Activated T-helper 1 cell treated with anti-CD3 and anti-CD28 coated beads, Interleukin-2, amount 50 U/mL, for 16 hours (primary cell): ENCODE measurements around the gene SSNA1.
A peak's percentile ranks its signal among the peaks of the same experiment; 100 is the strongest.

Source experiments
- DNase-seq, 2 donors: peaks; one replicate each; pipeline ENCODE4 v3.0.0-alpha.2; 2020; ENCODE audit warnings: low read depth in 1 of 2, low spot score in 1 of 2

SSNA1 gene

DNA sequence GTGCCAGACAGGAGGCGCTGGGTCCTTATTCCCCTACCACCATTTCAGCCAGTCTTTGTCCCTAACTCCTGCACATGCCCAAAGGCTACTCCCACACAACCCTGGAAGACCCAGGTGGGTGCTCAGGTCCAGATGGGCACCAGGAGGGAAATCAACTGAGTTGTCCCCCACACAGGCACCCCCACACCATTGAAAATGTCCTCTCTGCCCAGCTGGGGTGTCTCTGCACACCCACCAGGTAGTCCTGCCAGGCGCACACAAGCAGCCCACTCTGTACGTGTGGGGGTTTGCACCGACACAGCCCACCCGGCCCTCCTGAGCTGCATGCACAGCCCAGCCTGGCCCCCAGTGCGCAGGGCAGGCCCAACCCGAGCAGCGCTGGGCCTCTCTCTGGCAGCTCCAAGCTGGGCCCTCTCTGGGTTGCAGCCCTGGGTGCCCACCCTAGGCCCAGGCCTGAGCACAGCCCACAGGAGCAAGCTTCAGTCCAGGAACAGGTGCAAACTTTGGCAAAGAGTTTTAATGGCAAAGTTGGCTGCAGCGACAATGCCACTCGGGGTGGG lies 31.4 kb downstream of the SSNA1 start:
- no peak for DNase-seq

DNA sequence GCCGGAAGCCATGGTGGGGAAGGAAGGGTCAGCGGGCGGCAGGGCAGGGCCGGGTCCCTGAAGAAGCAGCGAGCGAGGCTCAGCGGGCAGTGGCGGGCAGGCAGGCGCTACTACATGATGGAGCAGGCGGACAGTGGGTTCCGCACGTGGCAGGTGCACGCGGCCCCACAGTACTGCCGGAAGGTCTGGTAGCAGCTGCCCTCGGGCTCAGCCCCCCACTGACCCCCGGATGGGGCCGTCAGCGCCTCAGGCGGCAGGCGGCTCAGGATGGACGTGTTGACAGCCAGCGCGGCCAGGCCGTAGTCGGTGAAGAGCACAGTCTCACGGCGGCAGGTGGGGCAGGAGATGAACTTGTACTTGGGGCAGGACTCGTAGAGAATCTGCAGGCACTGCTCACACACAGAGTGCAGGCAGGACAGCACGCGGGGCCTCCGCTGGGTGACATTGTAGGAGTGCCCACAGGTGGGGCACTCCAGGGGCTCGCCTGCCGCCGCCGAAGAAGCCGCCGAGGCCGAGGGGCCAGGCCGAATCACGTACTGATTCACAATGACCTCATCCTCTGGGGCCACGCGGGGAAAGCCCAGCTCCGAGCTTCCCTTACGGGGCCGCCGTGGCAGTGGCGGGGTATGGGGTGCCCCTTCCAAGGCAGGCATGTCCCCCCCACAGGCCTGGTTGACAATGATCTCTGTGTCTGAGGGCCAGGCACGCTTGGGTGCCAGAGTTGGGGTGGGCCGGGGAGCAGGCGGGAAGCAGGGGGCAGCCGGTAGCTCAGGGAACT lies 32.0 kb downstream of the SSNA1 start:
- no peak for DNase-seq

DNA sequence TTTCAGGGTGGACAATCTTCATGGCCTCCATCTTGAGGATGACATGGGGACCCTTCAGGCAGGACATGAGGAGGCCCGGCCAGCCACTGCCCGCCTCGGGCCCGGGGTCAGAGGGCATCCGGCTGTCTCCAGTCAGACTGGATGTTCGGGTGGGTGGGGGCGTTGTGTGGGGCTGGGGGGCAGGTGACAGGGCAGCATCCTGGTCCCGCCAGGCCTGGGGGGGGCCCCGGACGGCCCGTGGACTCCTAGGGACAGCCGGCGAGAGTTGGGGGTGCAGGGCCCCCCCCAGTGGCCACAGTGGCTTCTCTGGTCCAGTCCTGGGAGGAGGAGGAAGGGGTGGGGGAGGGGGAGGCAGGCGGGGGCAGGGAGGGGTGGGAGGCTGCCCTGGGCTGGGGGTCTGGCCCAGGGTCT lies 32.6 kb downstream of the SSNA1 start:
- no peak for DNase-seq

DNA sequence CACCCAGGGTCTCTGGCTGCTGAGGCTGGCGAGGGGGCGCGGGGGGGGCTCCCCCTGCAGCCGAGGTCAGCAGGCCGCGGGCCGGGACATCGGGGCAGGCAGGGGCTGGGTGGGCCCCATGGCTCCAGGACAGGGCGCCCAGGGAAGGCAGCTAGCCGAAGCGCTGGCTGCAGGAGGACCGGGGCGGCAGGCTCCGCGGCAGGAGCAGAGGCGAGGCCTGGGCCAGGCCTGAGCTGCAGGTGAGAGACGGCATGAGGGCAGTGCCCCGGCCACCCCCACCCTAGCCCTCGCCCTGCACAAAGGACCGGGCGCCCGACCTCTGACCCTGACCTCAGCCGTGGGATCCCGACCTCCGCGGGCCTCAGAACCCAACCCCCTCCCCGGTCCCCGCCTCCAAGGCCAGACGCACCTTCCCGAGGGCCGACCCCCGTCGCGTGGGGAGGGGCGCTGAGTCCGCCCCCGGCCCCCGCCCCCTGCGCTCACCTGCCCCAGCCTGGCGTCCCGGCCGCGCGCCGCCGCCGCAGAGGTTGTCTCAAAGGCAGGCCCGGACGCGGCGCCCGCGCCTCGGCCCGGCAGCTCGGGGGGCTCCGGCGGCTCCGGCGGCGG lies 33.1 kb downstream of the SSNA1 start:
- DNase-seq: no peak

DNA sequence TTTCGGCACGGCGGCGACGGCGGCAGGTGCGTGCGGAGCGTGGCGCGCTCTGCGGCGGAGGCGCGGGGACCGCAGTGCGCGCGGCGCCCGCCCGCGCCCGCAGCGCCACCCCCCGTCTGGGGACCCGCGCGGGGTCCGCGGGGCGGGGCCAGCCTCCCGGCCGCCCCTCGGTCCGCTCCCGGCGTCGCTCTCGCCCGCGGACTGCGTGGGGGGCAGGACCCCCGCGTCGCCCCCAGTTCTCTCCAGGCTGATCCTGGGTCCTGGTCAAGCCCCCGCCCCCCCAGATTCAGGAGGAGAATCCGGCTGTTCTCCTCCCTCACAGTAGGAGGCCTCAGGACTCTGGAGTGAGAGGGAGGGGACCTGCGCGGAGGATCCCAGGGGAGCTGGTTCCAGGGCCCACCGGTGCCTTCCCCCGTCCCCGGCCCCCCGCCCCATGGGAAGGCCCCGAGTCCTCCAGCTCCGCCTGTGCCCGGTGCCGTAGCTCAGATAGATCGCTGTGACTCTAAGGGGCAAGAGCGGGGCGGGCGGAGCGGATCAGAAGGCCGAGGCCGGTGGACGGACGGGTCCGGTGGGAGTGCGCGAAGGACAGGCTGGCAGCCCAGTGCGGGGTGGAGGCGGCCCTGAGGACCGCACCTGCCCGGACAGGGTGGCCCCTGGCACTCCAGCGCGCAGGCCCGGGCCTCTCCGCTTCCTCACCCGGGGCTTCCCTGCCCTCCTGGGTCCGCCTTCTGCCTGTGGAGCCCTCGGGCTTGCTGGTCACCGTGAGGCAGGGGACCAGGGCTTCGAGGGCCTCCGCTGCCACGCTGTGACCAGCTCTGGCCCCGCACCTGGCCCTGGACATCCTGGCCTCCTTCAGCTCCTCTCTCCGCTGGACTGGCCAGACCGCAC lies 34.0 kb downstream of the SSNA1 start, which contains the start of gene RNF208:
TSS of gene RNF208 (minus strand) at position 51 of the 888 bp plus-strand sequence. CDS start 1,028 bp downstream, outside the sequence.
- no peak for DNase-seq

DNA sequence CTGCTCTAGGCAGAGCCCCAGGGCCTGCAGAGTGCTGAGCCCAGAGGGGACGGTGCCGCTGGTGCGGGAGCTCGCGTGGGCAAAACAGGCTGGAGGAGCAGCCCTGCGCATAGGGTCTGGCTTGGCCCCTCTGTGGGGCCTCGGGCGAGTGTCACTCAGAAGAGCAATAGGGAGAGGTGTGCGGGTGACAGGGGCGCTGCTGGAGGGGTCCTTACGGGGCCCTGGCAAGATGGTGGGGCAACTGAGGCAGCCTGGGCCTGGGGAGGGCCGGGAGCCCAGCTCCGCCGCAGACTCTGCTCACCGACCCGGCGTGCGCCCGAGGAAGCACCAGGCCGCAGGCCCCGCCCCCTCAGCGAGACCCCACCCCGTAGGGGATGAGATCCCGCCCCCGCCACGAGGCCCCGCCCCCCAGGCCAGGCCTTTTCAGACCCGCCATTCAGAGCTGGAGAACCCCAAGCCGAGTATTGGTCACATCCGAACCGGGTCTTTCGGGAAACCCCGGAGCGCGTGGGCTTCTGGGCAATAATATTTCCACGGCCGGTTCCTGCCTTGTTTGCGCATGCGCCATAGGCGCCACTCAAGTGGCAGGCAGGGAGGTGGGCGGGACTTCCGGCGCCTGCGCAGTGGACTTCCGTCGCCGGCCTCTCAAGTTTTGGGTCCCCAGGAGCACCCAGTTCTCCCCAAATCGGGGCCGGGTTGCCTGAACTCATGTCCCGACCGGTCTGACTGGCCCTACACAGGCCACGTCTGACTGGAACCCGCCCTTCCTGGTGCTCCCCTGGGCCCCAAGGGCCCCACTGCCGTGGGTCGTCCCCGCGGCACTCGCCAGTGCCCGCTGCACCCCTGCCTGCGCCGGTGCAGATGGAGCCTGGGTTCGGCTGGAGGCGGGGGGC lies 34.8 kb downstream of the SSNA1 start:
- peak; percentile 93 to 98 for DNase-seq

DNA sequence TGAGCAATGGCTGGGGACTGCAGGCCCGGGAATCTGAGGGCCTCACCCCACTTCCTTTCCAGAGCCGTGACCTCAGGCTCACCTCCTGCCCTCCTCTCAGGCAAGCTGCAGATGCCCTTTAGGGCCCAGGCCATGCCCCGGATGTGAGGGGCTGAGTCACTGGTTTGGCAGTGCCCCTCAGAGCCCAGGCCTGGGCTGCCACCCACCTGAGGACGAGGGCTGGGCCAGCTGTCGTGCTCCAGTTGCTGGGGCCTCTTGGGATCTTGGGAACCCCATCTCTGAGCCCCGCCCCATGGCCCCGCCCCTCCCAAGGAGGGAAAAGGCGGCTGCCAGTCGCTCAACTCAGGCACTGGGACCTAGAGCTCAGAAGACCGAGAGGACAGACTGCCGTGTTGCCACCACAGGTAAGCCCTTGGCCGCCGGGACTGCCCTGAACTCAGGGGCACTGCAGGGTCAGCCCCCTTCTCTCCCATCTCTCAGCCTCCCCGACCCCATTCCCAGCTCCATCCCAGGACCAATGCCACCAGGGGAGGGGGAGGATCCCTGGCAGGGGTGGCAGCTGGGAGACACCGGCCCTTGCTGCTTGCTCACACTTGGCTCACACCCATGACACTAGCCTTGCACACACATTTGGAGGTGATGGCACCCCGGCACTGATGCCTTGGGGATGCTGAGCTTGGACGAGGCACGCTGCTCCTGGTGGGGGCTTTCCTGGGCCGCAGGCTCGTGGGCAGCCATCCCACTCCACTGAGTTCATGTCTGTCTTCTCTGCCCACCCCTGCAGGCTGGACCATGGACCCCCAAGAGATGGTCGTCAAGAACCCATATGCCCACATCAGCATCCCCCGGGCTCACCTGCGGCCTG lies 36.6 kb downstream of the SSNA1 start, which contains the start of gene CYSRT1:
TSS of gene CYSRT1 (plus strand) at position 345 of the 865 bp plus-strand sequence. CDS start at position 793, 448 bp downstream.
- DNase-seq: no peak

DNA sequence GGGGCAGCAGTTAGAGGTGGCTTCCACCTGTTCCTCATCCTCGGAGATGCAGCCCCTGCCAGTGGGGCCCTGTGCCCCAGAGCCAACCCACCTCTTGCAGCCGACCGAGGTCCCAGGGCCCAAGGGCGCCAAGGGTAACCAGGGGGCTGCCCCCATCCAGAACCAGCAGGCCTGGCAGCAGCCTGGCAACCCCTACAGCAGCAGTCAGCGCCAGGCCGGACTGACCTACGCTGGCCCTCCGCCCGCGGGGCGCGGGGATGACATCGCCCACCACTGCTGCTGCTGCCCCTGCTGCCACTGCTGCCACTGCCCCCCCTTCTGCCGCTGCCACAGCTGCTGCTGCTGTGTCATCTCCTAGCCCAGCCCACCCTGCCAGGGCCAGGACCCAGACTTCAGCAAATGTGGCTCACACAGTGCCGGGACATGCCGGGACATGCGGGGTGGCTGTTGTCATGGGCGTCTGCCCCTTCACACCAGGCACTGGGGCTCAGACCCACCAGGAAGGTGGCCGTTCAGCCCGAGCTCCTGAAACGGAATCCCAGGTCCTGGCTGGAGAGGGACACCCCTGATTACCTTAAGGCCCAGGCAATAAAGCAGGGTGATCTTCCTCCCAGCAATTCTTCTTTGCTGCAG lies 37.3 kb downstream of the SSNA1 start:
- DNase-seq: no peak

DNA sequence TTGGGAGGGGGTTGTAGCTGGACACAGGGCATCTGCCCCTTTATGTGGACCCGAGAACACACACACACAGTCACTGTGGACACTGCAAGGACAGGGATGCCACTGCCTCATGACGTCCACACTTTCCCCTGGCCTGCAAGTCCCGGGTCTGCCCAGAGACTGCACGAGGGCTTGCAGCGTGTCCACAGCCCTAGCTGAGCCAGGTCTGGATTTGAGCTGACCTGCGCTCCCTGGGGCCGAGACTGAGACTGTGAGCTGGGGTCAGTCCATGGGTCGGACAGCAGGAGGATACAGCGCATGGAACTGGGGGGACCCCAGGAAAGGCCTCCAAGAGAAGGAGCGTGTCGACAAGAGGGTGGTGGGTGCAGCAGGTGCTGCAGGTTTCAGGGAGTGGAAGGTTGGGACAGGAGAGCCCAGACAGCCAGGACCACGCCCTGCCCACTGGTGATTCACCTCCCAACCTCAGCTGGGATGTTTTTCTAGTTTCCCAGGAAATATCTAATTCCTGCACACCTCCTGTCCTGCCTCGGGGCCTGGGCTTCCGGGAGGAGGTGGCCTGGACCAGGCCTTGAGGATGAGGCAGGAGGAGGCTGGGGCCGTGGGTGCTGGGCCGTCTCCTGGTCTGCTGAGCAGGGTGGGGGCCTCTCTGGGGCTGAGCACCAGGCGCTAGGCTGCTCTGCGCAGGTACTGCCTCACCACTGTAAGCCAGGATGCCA lies 38.0 kb downstream of the SSNA1 start:
- no peak for DNase-seq

DNA sequence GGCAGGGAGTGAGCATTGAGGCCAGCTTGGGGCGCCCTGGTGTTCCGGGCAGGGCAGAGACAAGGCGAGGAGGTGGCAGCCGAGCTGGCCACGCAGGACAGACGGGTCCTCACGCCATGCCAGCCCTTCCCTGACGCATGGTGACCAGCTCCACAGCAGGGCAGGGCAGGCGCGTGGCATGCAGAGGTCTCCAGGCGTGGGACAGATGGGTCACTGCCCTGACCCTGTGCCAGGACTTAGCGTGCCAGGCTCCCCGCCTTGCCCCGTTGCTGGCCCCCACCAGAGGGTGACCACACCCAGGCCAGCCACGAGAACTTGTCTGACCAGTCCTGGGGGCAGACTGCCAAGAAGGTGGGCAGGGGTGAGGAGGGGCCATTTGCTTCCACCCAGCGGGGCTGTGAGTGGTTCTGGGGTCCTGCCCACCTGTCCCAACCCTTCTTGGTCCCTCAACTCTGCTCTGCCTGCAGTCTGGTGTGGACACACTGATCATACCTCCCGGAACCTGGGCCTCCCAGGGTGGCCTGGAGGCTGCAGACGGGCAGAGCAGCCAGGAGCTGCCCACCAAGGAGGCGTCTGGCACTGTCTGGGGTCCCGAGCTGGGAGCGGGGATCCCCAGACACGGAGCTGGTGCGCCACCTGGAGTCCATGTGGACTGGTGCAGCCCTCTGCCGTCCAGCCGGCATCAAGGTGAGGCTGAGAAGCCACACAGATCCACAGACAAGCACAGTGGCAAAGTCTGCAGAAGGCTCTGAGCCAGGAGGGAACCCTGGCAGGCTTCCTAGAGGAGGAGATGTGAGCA lies 38.8 kb downstream of the SSNA1 start, which contains the start of gene RNF224:
TSS of gene RNF224 (plus strand) at position 449 of the 799 bp plus-strand sequence. CDS start 834 bp downstream, outside the sequence.
- DNase-seq: peak; percentile 61 to 66

DNA sequence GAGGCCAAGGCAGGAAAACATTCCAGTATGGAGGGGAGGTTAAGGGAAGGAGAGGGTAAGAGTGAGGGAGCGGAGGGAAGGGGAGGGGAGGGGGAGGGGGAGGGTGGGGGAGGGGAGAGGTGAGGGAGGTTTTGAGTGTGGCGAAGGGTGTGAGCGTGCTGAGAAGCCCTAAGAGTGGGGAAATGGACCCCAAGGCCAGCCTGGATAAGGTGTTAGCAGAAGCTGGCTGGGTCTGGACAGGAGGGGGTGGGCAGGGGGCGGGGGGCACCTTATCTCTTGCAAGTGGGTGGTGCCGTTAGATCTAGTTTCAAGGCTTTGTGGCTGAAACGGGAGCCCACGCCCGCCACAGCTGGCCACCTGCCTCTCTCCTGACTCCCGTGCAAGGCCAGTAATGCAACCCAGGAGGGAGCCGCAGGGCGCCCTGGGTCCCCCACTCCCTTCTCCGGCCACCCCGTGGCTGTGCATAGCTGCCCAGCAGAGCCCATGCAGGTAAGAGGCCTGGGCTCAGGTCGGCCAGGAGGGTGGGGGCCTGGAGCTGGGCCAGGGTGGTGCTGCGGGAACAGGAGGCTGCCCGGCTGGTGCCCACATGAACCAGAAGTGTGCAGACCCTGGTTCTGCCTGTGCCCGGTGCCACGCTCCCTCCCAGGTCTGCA lies 39.5 kb downstream of the SSNA1 start:
- DNase-seq: no peak

DNA sequence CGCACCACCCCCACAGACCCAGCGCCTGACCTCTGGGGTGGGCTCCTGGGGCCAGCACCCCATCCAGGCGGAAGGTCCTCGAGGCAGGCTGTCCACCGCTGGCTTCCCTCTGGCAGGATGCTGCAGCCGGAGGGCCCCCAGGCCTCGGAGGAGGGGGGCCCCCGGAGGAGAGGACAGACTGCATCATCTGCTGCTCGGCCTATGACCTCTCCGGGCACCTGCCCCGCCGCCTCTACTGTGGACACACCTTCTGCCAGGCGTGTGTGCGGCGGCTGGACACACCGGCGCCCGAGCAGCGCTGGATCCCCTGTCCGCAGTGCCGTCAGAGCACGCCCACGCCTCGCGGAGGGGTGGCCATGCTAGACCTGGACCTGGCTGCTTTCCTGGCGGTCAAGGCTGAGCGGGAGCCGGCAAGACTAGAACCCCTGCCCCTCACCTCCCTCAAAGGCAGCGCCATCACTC lies 40.1 kb downstream of the SSNA1 start:
- no peak for DNase-seq

DNA sequence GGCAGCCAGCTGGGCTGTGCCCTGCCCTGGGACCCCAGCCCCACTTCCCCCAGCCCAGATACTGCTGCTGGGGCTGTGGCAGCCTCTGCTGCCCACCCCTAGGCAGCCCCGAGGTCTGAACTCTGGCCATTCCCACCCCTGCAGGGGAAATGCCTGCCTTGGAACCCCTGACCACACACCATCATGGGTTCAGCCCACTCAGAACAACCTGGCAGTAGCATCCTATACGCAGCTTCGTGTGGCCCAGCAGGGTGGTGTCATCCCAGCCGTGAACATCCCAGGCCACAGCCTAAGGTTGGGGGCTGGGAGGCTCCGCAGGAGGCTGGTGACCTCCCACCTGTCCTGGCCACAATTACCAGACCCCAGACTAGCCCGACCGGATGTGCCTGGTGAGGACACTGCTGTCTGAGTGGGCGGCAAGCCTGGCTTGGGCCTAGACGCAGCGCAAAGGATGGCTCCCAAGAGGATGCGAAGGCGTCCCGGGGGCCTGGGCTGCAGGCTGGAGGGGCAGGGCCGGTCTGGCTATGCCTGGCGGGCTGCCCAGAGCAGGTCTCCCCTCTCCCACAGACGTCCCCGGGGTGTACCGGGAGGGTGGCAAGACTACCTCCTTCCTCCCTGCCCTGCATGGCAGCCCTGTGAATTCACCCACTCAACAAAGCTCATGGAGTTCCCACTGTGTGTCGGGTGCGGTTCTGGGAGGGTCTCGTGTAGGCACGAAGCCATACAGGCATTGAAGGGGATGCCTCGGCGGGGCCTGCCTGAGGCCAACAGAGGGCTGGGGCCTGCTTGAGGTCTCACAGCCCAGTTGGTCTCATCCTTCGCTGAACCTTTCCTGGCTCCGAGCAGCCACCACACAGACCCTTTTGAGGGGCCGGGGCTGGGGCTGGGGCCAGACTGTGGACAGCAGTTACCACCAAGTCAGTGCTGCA lies 40.8 kb downstream of the SSNA1 start:
- DNase-seq: no peak

DNA sequence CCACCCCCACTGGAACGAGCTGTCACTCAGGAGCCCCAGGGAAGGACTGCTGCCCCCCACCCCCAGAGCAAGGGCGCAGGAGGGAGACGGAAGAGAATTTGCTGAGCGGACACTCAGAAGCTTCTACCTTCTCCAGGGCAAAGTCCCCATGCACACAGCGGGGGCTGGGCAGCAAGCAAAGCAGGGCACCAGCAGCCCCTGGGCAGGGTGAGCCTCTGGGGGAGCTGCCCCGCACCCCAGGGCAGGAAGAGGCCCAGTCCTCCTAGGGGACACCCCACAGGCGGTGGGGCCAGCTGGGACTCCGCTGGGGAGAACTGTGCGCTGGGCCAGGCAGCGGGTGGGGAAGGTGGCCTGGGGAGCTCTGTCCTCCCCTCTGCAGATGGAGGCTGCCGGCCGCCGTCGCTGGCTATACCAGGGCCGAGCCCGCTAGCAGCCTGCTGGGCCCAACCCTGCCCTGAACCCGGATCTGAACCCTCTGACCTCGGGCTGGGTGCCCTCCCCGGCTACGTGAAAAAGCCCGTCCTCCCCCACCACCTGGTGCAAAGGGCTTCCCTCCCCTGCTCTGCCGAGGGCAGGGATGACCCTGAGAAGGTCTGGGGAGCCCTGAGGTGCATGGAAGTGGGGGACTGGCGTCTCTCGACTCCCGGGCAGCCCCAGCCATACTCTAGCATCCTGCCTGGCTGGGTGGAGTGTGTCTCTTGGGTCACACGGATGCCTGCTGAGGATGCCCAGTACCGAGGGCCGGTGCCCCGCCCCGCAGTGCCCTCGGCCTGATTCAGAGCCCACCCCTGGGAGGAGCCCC lies 41.6 kb downstream of the SSNA1 start:
- no peak for DNase-seq
